HG03378 (cell line): Measurements from ENCODE around the gene FILIP1.
A peak's percentile ranks its signal among the peaks of the same experiment; 100 is the strongest.

Experiments
- ATAC-seq: cut with Tn5 transposase; IDR thresholded peaks from one replicate; pipeline ENCODE4 v1.9.1; 2021; ENCODE audit warnings: mild to moderate bottlenecking, moderate library complexity; ENCODE audit not compliant: unreplicated experiment

The FILIP1 gene

GRCh38 chr6:75493400-75494064 lies at the start of gene FILIP1:
TSS of gene FILIP1 (minus strand) at chr6:75493800. CDS start at chr6:75414972, 78,828 bp downstream.
- ATAC-seq = no peak

GRCh38 chr6:75543311-75543710 lies 49.7 kb upstream of the FILIP1 start:
- no peak for ATAC-seq

GRCh38 chr6:75539136-75539535 lies 45.5 kb upstream of the FILIP1 start:
- no peak for ATAC-seq

- no peak for ATAC-seq
Measured at GRCh38 chr6:75532521-75532920, 38.9 kb upstream of the FILIP1 start.

GRCh38 chr6:75531174-75531573 lies 37.6 kb upstream of the FILIP1 start:
- no peak for ATAC-seq

- no peak for ATAC-seq
Measured at GRCh38 chr6:75530696-75531095, 37.1 kb upstream of the FILIP1 start.

- no peak for ATAC-seq
Measured at GRCh38 chr6:75528423-75528822, 34.8 kb upstream of the FILIP1 start.

- ATAC-seq = peak; percentile 90
Measured at GRCh38 chr6:75526502-75527127, 33.0 kb upstream of the FILIP1 start.

GRCh38 chr6:75525682-75526081 lies 32.1 kb upstream of the FILIP1 start:
- ATAC-seq = no peak

- no peak for ATAC-seq
Measured at GRCh38 chr6:75524322-75524972, 30.8 kb upstream of the FILIP1 start.

GRCh38 chr6:75516757-75517156 lies 23.2 kb upstream of the FILIP1 start:
- no peak for ATAC-seq

- ATAC-seq = no peak
Measured at GRCh38 chr6:75512591-75512990, 19.0 kb upstream of the FILIP1 start.

GRCh38 chr6:75505424-75505823 lies 11.8 kb upstream of the FILIP1 start:
- no peak for ATAC-seq

- no peak for ATAC-seq
Measured at GRCh38 chr6:75504465-75505222, 11.0 kb upstream of the FILIP1 start.

- ATAC-seq = no peak
Measured at GRCh38 chr6:75503291-75503690, 9.7 kb upstream of the FILIP1 start.

- no peak for ATAC-seq
Measured at GRCh38 chr6:75502884-75503283, 9.3 kb upstream of the FILIP1 start.

GRCh38 chr6:75501756-75502155 lies 8.2 kb upstream of the FILIP1 start:
- ATAC-seq = no peak

- ATAC-seq = no peak
Measured at GRCh38 chr6:75499640-75500039, 6.0 kb upstream of the FILIP1 start.

- no peak for ATAC-seq
Measured at GRCh38 chr6:75498862-75499261, 5.3 kb upstream of the FILIP1 start.

GRCh38 chr6:75497994-75498393 lies 4.4 kb upstream of the FILIP1 start:
- ATAC-seq = no peak

GRCh38 chr6:75495011-75495410 lies 1.4 kb upstream of the FILIP1 start:
- ATAC-seq = no peak
